ENCODE results near the gene UBE2L3.
"Not testable (repeated sequence)": the region's sequence is repeated elsewhere in the genome, so short reads cannot be mapped to it uniquely, and the experiment has no call there.

DNA sequence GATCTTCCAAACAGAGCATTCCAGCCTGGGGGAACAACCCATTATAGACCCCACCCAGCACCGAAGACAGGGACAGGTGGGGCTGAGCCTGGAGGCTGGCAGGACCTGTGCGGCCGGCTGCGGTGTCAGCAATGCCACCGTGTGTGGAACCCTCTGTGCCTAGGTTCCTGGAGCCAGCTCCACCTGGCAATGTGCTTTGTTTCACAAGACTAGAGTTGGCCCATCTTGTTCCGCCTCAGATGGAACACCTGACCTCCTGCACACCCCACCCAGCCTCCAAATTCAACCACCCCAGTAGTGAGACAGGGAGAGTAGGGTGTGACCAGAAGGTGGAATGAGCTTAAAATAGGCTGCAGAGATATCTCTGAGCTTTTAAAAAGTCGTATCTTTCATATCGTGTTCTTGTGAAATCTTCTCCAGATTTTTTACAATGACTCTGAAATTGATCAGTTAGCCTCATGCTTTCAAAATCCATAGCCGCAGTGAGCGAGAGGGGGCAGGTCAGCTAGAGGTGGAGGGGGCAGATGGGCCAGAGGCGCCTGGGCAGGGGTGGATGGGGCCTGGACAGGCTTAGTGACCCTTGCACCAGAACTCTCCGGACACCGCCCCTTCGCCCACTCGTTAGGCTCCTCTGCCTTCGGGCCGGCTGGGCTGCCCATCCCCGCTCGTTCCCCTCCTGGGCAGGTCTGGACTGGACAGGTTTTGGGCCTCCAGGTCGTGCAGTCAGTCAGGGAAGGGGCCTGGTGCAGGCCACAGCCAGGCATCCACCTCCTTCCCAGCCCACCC lies 34.5 kb upstream of the UBE2L3 start:
- TF ChIP-seq, protein P1, sequence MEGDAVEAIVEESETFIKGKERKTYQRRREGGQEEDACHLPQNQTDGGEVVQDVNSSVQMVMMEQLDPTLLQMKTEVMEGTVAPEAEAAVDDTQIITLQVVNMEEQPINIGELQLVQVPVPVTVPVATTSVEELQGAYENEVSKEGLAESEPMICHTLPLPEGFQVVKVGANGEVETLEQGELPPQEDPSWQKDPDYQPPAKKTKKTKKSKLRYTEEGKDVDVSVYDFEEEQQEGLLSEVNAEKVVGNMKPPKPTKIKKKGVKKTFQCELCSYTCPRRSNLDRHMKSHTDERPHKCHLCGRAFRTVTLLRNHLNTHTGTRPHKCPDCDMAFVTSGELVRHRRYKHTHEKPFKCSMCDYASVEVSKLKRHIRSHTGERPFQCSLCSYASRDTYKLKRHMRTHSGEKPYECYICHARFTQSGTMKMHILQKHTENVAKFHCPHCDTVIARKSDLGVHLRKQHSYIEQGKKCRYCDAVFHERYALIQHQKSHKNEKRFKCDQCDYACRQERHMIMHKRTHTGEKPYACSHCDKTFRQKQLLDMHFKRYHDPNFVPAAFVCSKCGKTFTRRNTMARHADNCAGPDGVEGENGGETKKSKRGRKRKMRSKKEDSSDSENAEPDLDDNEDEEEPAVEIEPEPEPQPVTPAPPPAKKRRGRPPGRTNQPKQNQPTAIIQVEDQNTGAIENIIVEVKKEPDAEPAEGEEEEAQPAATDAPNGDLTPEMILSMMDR (IDR thresholded peaks at IDR 0.05) = not testable (repeated sequence)
- not testable (repeated sequence) for TF ChIP-seq ZFX (IDR thresholded peaks at IDR 0.05; ENCODE audit: borderline replicate concordance)

Measured in 22Rv1 (cell line).